ENCODE measurements around the gene COX6A1. TPM values are rescaled to one million over a fixed set of nuclear protein-coding genes. Genes with fewer than 3 reads are reported as not detected.
A peak's percentile ranks its signal among the peaks of the same experiment; 100 is the strongest.

COX6A1 gene
- total RNA-seq, 4 donors from 2014 or later: 196 to 524 (median 201) TPM

DNA sequence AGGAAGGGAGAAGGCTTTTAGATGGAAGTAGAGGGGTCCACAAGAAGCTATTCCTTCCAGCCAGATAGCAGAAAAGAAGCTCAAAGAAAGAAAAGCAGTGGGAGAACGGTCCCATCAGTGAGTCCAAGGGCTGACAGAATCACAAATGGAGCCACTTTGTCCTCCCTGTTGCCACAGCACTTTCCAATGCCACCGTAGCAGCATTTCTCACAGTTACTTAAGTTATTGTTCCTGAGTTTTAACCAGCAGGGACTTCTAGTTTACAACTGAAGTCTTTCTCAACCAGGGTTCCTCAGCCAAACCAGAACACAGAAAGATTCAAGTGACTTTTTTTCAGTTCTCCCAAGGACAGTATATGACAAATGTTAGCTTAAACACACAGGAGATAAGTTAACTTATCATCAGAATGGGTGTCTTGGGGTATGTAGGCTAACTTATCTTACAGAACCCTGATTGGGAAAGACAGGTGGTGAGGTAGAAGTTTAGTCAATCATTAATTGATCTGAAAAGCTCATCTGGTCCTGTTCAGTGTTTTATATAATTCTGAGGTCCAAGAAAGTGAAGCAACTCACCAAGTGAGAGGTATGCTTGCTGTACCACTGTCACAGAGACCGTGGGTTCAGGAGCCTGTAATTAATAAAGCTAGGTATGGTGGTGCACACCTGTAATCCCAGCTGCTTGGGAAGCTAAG, 15.3 kb downstream of the COX6A1 start:
- no peak for DNase-seq
- no peak overlapping the region for H3K27ac ChIP-seq
- no peaks in the 10 kb centered on the region for H3K9me3 ChIP-seq
- no peaks in the 10 kb centered on the region for H3K36me3 ChIP-seq
- intact Hi-C loops (cut with DNase I; ENCODE audit: low total_unique reads): no loop called here
- no peaks in the 10 kb centered on the region for H3K4me1 ChIP-seq
- no peaks in the 10 kb centered on the region for H3K27me3 ChIP-seq
- TF ChIP-seq, protein P1, sequence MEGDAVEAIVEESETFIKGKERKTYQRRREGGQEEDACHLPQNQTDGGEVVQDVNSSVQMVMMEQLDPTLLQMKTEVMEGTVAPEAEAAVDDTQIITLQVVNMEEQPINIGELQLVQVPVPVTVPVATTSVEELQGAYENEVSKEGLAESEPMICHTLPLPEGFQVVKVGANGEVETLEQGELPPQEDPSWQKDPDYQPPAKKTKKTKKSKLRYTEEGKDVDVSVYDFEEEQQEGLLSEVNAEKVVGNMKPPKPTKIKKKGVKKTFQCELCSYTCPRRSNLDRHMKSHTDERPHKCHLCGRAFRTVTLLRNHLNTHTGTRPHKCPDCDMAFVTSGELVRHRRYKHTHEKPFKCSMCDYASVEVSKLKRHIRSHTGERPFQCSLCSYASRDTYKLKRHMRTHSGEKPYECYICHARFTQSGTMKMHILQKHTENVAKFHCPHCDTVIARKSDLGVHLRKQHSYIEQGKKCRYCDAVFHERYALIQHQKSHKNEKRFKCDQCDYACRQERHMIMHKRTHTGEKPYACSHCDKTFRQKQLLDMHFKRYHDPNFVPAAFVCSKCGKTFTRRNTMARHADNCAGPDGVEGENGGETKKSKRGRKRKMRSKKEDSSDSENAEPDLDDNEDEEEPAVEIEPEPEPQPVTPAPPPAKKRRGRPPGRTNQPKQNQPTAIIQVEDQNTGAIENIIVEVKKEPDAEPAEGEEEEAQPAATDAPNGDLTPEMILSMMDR (IDR thresholded peaks at IDR 0.05): no peak
- TF ChIP-seq POLR2A (IDR thresholded peaks at IDR 0.05): no peak
- H3K4me3 ChIP-seq: no peak overlapping the region

GRCh38 chr12:120453977-120454376, 16.1 kb downstream of the COX6A1 start:
- H3K9me3 ChIP-seq: no peaks in the 10 kb centered on the region
- no peak overlapping the region for H3K27ac ChIP-seq
- intact Hi-C loops (cut with DNase I; ENCODE audit: low total_unique reads): no loop called here
- H3K36me3 ChIP-seq: no peaks in the 10 kb centered on the region
- H3K27me3 ChIP-seq: no peaks in the 10 kb centered on the region
- no peak for DNase-seq
- H3K4me1 ChIP-seq: no peaks in the 10 kb centered on the region
- TF ChIP-seq, protein P1 (IDR thresholded peaks at IDR 0.05): peak in 2 of 4 experiments; percentile 23 to 36
- no peak for TF ChIP-seq POLR2A (IDR thresholded peaks at IDR 0.05)
- no peak overlapping the region for H3K4me3 ChIP-seq

- TF ChIP-seq, protein P1 (IDR thresholded peaks at IDR 0.05): no peak
- TF ChIP-seq POLR2A (IDR thresholded peaks at IDR 0.05): no peak
- no peaks in the 10 kb centered on the region for H3K36me3 ChIP-seq
- intact Hi-C loops (cut with DNase I; ENCODE audit: low total_unique reads): no loop called here
- no peak overlapping the region for H3K27ac ChIP-seq
- no peaks in the 10 kb centered on the region for H3K9me3 ChIP-seq
- no peaks in the 10 kb centered on the region for H3K4me1 ChIP-seq
- H3K4me3 ChIP-seq: no peak overlapping the region
- no peak for DNase-seq
- H3K27me3 ChIP-seq: no peaks in the 10 kb centered on the region
These were observed 17.4 kb downstream of the COX6A1 start for GRCh38 chr12:120455302-120455701.

DNA sequence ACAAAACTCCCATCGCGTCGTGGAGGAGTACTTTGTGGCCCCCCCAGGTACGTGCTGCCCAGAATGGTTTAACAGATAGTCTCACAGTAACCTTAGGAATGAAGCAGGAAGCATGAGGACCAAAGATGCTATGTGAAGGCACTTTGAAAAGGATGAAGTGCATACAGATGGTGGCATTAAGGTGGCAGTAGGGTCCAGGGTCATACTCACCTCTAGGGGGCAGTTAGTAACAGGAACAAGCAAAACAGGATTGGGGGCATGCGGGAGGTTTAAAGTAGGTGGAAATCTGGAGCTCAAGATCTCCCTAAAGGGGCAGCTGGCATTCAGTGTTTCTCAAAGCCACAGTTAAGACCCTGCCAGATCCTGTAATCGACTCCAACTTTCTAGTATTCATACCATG, 19.2 kb downstream of the COX6A1 start:
- no peak overlapping the region for H3K4me3 ChIP-seq
- TF ChIP-seq, protein P1 (IDR thresholded peaks at IDR 0.05): no peak
- TF ChIP-seq POLR2A (IDR thresholded peaks at IDR 0.05): no peak
- no peak for DNase-seq
- no peak overlapping the region for H3K27ac ChIP-seq
- intact Hi-C loops (cut with DNase I; ENCODE audit: low total_unique reads): no loop called here
- H3K36me3 ChIP-seq: no peaks in the 10 kb centered on the region
- no peaks in the 10 kb centered on the region for H3K9me3 ChIP-seq
- H3K27me3 ChIP-seq: no peaks in the 10 kb centered on the region
- no peaks in the 10 kb centered on the region for H3K4me1 ChIP-seq

- H3K36me3 ChIP-seq: no peaks in the 10 kb centered on the region
- no peak overlapping the region for H3K27ac ChIP-seq
- DNase-seq: no peak
- no peak overlapping the region for H3K4me3 ChIP-seq
- H3K9me3 ChIP-seq: no peaks in the 10 kb centered on the region
- H3K4me1 ChIP-seq: no peaks in the 10 kb centered on the region
- intact Hi-C loops (cut with DNase I; ENCODE audit: low total_unique reads): no loop called here
- TF ChIP-seq, protein P1 (IDR thresholded peaks at IDR 0.05): no peak
- no peak for TF ChIP-seq POLR2A (IDR thresholded peaks at IDR 0.05)
- no peaks in the 10 kb centered on the region for H3K27me3 ChIP-seq
These were observed 22.2 kb downstream of the COX6A1 start for GRCh38 chr12:120460157-120460556.

Data from uterus (tissue), 4 donors.